ENCODE data around the gene NUMB. TPM values are rescaled to one million over a fixed set of nuclear protein-coding genes. Genes with fewer than 3 reads are reported as not detected.

Gene NUMB
- total and polyA plus RNA-seq, 12 donors: 18.9 to 42.6 (median 32.0) TPM

DNA sequence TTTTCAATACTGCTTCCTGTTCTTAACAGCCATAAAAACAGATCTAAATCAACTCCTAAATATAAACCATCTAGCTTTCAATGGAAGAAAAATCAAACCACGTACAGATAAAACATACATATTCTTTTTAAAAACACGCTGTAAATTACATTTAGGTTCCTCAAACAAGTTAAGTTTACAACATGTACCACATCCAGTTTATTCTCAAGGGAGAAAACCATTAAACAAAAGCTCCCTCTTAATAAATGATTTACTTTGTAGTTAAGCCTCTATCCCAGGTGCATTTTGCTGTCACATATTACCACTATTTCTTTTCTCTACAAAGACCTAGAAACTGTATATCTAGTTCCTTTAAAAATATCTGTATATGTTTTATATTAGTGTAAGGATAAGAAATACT, 3.1 kb downstream of the NUMB start:
- intact Hi-C loops (cut with DNase I): loop anchor here in 1 of 10 donors (5.0 kb wide), 1 partner anchor 93 kb away; no protein-coding TSS in a partner anchor
- H3K4me3 ChIP-seq: peak overlapping the region in 3 of 10 donors; percentile 6 to 20 (median 6)
- no peaks in the 10 kb centered on the region for H3K9me3 ChIP-seq
- DNase-seq (no peak), ATAC-seq (no peak)
- TF ChIP-seq, protein P1, sequence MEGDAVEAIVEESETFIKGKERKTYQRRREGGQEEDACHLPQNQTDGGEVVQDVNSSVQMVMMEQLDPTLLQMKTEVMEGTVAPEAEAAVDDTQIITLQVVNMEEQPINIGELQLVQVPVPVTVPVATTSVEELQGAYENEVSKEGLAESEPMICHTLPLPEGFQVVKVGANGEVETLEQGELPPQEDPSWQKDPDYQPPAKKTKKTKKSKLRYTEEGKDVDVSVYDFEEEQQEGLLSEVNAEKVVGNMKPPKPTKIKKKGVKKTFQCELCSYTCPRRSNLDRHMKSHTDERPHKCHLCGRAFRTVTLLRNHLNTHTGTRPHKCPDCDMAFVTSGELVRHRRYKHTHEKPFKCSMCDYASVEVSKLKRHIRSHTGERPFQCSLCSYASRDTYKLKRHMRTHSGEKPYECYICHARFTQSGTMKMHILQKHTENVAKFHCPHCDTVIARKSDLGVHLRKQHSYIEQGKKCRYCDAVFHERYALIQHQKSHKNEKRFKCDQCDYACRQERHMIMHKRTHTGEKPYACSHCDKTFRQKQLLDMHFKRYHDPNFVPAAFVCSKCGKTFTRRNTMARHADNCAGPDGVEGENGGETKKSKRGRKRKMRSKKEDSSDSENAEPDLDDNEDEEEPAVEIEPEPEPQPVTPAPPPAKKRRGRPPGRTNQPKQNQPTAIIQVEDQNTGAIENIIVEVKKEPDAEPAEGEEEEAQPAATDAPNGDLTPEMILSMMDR (IDR thresholded peaks at IDR 0.05): no peak
- H3K27me3 ChIP-seq: no peaks in the 10 kb centered on the region
- H3K27ac ChIP-seq: peak overlapping the region in 5 of 10 donors; percentile 2 to 96 (median 28)
- H3K4me1 ChIP-seq: peaks cover 0 to 74% (median 50%) of the 10 kb centered on the region in 9 donors
- peaks cover 0 to 6% (median 0%) of the 10 kb centered on the region in 9 donors for H3K36me3 ChIP-seq
- whole genome bisulfite sequencing, 2 donors: 41 to 55% methylated on average over 2 of the region's 2 CpGs

DNA sequence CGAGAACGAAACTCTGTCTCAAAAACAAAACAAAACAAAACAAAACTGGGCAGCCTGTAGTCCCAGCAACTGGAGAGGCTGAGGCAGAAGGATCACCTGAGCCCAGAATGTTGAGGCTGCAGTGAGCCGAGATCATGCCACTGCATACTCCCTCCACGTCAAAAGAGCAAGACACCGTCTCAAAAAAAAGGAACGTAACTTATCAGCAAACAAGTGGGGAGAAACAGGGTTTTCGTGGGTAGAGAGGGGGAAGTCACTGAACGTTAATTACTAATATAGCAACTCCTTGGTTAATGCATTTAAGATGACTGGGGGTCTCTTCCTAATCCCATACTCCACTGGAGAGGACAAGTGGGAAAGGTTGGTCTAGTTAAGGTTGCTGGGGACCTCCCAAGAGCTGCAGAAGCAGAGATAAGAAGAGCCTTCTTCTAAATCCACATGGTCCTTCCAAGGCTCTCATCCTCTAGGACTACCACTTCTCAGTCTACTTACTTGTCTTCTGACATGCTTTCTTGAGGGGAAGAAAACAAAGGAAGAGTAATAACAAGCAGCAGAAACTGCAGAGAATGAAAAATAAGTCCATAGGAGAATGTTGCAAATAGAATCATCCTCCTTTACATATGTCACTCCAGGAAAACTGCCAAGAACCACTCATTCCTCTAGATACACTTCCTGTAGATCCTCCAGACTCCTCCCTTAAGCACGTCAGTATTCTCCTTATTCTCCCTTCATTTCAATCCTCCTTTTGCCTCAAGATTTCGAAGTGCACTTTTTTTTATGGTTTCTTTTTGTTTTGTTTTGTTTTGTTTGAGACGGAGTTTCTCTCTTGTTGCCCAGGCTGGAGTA, 5.8 kb downstream of the NUMB start:
- DNase-seq (no peak), ATAC-seq (peak in 1 of 8 donors; percentile 34)
- WGBS, 2 donors: 66 to 73% methylated on average over 11 of the region's 11 CpGs
- peaks cover 0 to 14% (median 0%) of the 10 kb centered on the region in 9 donors for H3K36me3 ChIP-seq
- H3K27ac ChIP-seq: peak overlapping the region in 1 of 10 donors; percentile 59
- TF ChIP-seq, protein P1 (IDR thresholded peaks at IDR 0.05): no peak
- peaks cover 0 to 62% (median 33%) of the 10 kb centered on the region in 9 donors for H3K4me1 ChIP-seq
- H3K4me3 ChIP-seq: no peak overlapping the region
- no peaks in the 10 kb centered on the region for H3K27me3 ChIP-seq
- H3K9me3 ChIP-seq: no peaks in the 10 kb centered on the region
- intact Hi-C loops (cut with DNase I): no loop called here

DNA sequence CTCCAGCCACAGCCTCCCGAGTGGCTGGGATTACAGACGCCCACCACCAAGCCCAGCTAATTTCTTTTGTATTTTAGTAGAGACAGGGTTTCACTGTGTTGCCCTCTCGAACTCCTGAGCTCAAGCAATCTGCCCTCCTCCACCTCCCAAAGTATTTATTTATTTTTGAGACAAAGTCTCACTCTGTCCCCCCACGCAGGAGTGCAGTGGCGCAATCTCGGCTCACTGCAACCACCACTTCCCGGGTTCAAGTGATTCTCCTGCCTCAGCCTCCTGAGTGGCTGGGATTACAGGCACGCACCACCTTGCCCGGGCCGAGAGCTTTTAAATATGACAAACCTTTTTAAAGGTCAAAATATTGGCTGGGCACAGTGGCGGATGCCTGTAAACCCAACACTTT, 14.6 kb downstream of the NUMB start:
- ATAC-seq (no peak), DNase-seq (no peak)
- no peaks in the 10 kb centered on the region for H3K27me3 ChIP-seq
- WGBS, 2 donors: 95 to 96% methylated on average over 11 of the region's 11 CpGs
- H3K27ac ChIP-seq: no peak overlapping the region
- no peak overlapping the region for H3K4me3 ChIP-seq
- no peaks in the 10 kb centered on the region for H3K9me3 ChIP-seq
- intact Hi-C loops (cut with DNase I): no loop called here
- TF ChIP-seq, protein P1 (IDR thresholded peaks at IDR 0.05): no peak
- H3K36me3 ChIP-seq: no peaks in the 10 kb centered on the region
- peaks cover 0 to 31% (median 11%) of the 10 kb centered on the region in 9 donors for H3K4me1 ChIP-seq

DNA sequence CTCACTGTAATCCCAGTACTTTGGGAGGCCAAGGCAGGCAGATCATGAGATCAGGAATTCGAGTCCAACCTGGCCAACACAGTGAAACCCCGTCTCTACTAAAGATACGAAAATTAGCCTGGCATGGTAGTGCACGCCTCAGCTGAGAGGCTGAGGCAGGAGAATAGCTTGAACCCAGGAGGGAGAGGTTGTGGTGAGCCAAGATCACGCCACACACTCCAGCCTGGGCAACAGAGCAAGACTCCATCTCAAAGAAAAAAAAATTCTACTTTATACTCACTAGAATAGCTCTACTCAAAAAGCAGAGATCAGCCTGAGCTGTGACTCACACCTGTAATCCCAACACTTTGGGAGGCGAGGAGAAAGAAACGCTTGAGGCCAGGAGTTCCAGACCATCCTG, 17.1 kb downstream of the NUMB start:
- no peaks in the 10 kb centered on the region for H3K36me3 ChIP-seq
- H3K4me3 ChIP-seq: no peak overlapping the region
- WGBS, 2 donors: 94 to 95% methylated on average over 7 of the region's 7 CpGs
- H3K27ac ChIP-seq: no peak overlapping the region
- no peak for ATAC-seq
- intact Hi-C loops (cut with DNase I): no loop called here
- no peaks in the 10 kb centered on the region for H3K9me3 ChIP-seq
- TF ChIP-seq, protein P1 (IDR thresholded peaks at IDR 0.05): no peak
- no peak for DNase-seq
- H3K27me3 ChIP-seq: no peaks in the 10 kb centered on the region
- H3K4me1 ChIP-seq: peaks cover 0 to 35% (median 11%) of the 10 kb centered on the region in 9 donors

All from heart right ventricle (tissue), 16 donors.